A549 (cell line): ENCODE measurements around the gene EPN3. TPM values are rescaled to one million over a fixed set of nuclear protein-coding genes. Genes with fewer than 3 reads are reported as not detected.

Experiments used
- ATAC-seq, 2 experiments: fragments of 200-7000 bp in 1 of 2; fragments of >200 bp in 1 of 2; cut with Nextera tagmentation in 1 of 2; cut with Tn5 transposase in 1 of 2; 3 replicates each; pipeline versions ENCODE4 v1.8.0 to v1.9.1; 2018 to 2020; ENCODE audit warnings: mild to moderate bottlenecking in 1 of 2, moderate library complexity in 1 of 2
- CTCF ChIA-PET: fragments of 300-600 bp; sonication (Branson Sonifier 250); formaldehyde crosslinking; extraction: SDS; loops from one replicate; lab custom pipeline; 2021; ENCODE audit warnings: antibody characterized with exemption, inconsistent platforms; lab: Yijun Ruan, JAX
- POLR2A ChIA-PET: fragments of 350-600 bp; formaldehyde crosslinking; extraction: SDS; loops from one replicate; lab custom pipeline; 2021; ENCODE audit warnings: antibody characterized with exemption, inconsistent platforms; lab: Yijun Ruan, JAX
- DNase-seq, 2 experiments: peaks; one replicate each; pipeline versions ENCODE4 v3.0.0 to v3.0.0-alpha.2; 2011 to 2016; ENCODE audit warnings: low read depth in 1 of 2, low spot score in 1 of 2
- FAIRE-seq: peaks from 2 replicates; lab custom pipeline; 2011; peaks lifted over from hg19 to GRCh38; lab: Jason Lieb, UNC
- H3K27ac ChIP-seq, 2 experiments: fragments of >200 bp; sonication (Bioruptor Twin); formaldehyde crosslinking; 3 replicates each; pipeline ENCODE4 v1.5.1; 2016 to 2017
- H3K4me1 ChIP-seq: fragments of >200 bp; sonication (Bioruptor Twin); formaldehyde crosslinking; 3 replicates; pipeline ENCODE4 v1.6.1; 2016
- H3K4me2 ChIP-seq: fragments of >200 bp; sonication (Bioruptor Twin); formaldehyde crosslinking; 3 replicates; pipeline ENCODE4 v1.6.1; 2016
- H3K4me3 ChIP-seq: fragments of >200 bp; sonication (Bioruptor Twin); formaldehyde crosslinking; 3 replicates; pipeline ENCODE4 v1.5.1; 2016
- H3K9me3 ChIP-seq: fragments of >200 bp; sonication (Bioruptor Twin); formaldehyde crosslinking; 3 replicates; pipeline ENCODE4 v1.6.1; 2016
- BCL3 ChIP-seq: fragments of >200 bp; sonication (Bioruptor Twin); formaldehyde crosslinking; IDR thresholded peaks from 3 replicates; pipeline ENCODE4 v1.6.1; 2016
- BHLHE40 ChIP-seq: IDR thresholded peaks from 2 replicates; pipeline ENCODE4 v1.6.1; 2012; ENCODE audit warnings: low read depth, low read length, inconsistent platforms
- CBX2 ChIP-seq: fragments of 200-600 bp; sonication (generic); IDR thresholded peaks from 2 replicates; pipeline ENCODE4 v1.6.1; 2016; ENCODE audit warnings: low read depth, mild to moderate bottlenecking, borderline replicate concordance
- CHD4 ChIP-seq: fragments of 200-600 bp; sonication (generic); IDR thresholded peaks from 2 replicates; pipeline ENCODE4 v1.6.1; 2016; ENCODE audit warnings: antibody characterized with exemption, mild to moderate bottlenecking, borderline replicate concordance
- ESRRA ChIP-seq: fragments of 150-350 bp; IDR thresholded peaks from 2 replicates; pipeline ENCODE4 v1.6.1; 2014; ENCODE audit warnings: mild to moderate bottlenecking, low read length, borderline replicate concordance
- FOSB ChIP-seq: fragments of 250-450 bp; sonication (Bioruptor Pico); IDR thresholded peaks from 2 replicates; pipeline ENCODE4 v1.5.0; 2020; ENCODE audit warnings: mild to moderate bottlenecking, moderate library complexity
- FOSL2 ChIP-seq, 2 experiments: fragments of 450-650 bp in 1 of 2; fragments of >200 bp in 1 of 2; sonication (Bioruptor Twin) in 1 of 2; formaldehyde crosslinking; IDR thresholded peaks; 2 replicates each; pipeline versions ENCODE4 v1.5.0 to v1.6.1; 2016 to 2020; ENCODE audit warnings: mild to moderate bottlenecking in 1 of 2, moderate library complexity in 1 of 2
- FOXS1 ChIP-seq: fragments of 250-450 bp; sonication (Bioruptor Pico); IDR thresholded peaks from 2 replicates; pipeline ENCODE4 v1.5.0; 2020; ENCODE audit warnings: mild to moderate bottlenecking, moderate library complexity
- HDAC2 ChIP-seq: fragments of 200-600 bp; sonication (generic); IDR thresholded peaks from 2 replicates; pipeline ENCODE4 v1.6.1; 2016
- HES2 ChIP-seq: fragments of >200 bp; sonication (Bioruptor Twin); formaldehyde crosslinking; IDR thresholded peaks from 2 replicates; pipeline ENCODE4 v1.6.1; 2016
- JUNB ChIP-seq: fragments of >200 bp; sonication (Bioruptor Twin); formaldehyde crosslinking; IDR thresholded peaks from 2 replicates; pipeline ENCODE4 v1.6.1; 2016
- KDM1A ChIP-seq: fragments of 200-600 bp; sonication (generic); IDR thresholded peaks from 2 replicates; pipeline ENCODE4 v1.6.1; 2016; ENCODE audit warnings: low read depth, mild to moderate bottlenecking
- MAFK ChIP-seq: fragments of 450-650 bp; IDR thresholded peaks from 2 replicates; pipeline ENCODE4 v1.6.1; 2014; ENCODE audit not compliant: partially characterized antibody
- NPAS2 ChIP-seq: fragments of 250-450 bp; sonication (Bioruptor Pico); IDR thresholded peaks from 2 replicates; pipeline ENCODE4 v1.8.0; 2022; ENCODE audit warnings: mild to moderate bottlenecking, moderate library complexity, borderline replicate concordance
- POLR2A ChIP-seq: IDR thresholded peaks from 2 replicates; pipeline ENCODE4 v1.6.1; 2012; ENCODE audit warnings: mild to moderate bottlenecking, low read length
- RAD21 ChIP-seq, 2 experiments: fragments of >200 bp in 1 of 2; sonication (Bioruptor Twin) in 1 of 2; formaldehyde crosslinking in 1 of 2; IDR thresholded peaks in 1 of 2; conservative IDR thresholded peaks in 1 of 2; 2 replicates in 1 of 2; 3 replicates in 1 of 2; pipeline ENCODE4 v1.6.1; 2012 to 2018; ENCODE audit warnings: inconsistent platforms in 1 of 2
- SMC3 ChIP-seq: fragments of >200 bp; sonication (Bioruptor Twin); formaldehyde crosslinking; IDR thresholded peaks from 3 replicates; pipeline ENCODE4 v1.6.1; 2018; ENCODE audit warnings: inconsistent platforms
- ZFP36 ChIP-seq: fragments of 450-650 bp; IDR thresholded peaks from 2 replicates; pipeline ENCODE4 v1.6.1; 2014; ENCODE audit warnings: borderline replicate concordance; ENCODE audit not compliant: partially characterized antibody
- ZNF302 ChIP-seq: fragments of 250-450 bp; sonication (Bioruptor Pico); IDR thresholded peaks from 2 replicates; pipeline ENCODE4 v1.9.0; 2021; ENCODE audit warnings: inconsistent platforms, mild to moderate bottlenecking, moderate library complexity
- ZSCAN20 ChIP-seq: fragments of 250-450 bp; sonication (Bioruptor Pico); IDR thresholded peaks from 2 replicates; pipeline ENCODE4 v1.8.0; 2022; ENCODE audit warnings: mild to moderate bottlenecking, moderate library complexity
- WGBS: methylation state at CpG from one replicate; pipeline ENCODE4 v1.1.6; 2017; ENCODE audit errors: missing lambda C conversion rate; 5-methylcytosine and 5-hydroxymethylcytosine counted together
- polyA plus RNA-seq, 4 experiments: library from polyadenylated mRNA; depleted of rRNA in 3 of 4; stranded (reverse); fragments of >200 nt; fragmentation: RNase III in 1 of 4; extraction: RNeasy Plus Mini Kit Qiagen cat#74134 plus additional on column Dnase treatment in 1 of 4; gene quantifications; 2 replicates in 3 of 4; 3 replicates in 1 of 4; pipeline ENCODE4 v1.2.3, GENCODE V29; 2011 to 2017
- TF ChIP-seq, protein P1 (sequence below): fragments of >200 bp; sonication (Bioruptor Twin); formaldehyde crosslinking; IDR thresholded peaks from 3 replicates; pipeline ENCODE4 v1.5.1; 2016
- TF ChIP-seq, protein P2 (sequence below): fragments of 250-450 bp; sonication (Bioruptor Pico); IDR thresholded peaks from 2 replicates; pipeline ENCODE4 v1.5.0; 2020; ENCODE audit warnings: low read depth, mild to moderate bottlenecking, moderate library complexity

EPN3 gene
- polyA plus RNA-seq, 2 of the 4 experiments (the other 2 are of a cell fraction), result 0.13 to 0.18 TPM

GRCh38 chr17:50484386-50485155, 48.0 kb upstream of the EPN3 start:
- ATAC-seq (no peak), FAIRE-seq (no peak), DNase-seq (no peak)
- POLR2A ChIA-PET, result interaction anchor here (1.7 kb wide), 1 partner anchor 58 kb away, joined by 5 read pairs; no protein-coding TSS in a partner anchor
- no peak overlapping the region for H3K4me2 ChIP-seq
- H3K4me3 ChIP-seq, result no peak overlapping the region
- WGBS, result 92% methylated on average over 11 of the region's 11 CpGs
- no peak overlapping the region for H3K27ac ChIP-seq
- CTCF ChIA-PET, result interaction anchor here (0.6 to 5.0 kb wide), 21 partner anchors 9 to 368 kb away, joined by 3 to 119 read pairs (median 15); partner anchors contain the start of genes ACSF2, COL1A1 and EPN3
- H3K4me1 ChIP-seq, result peaks cover 30% of the 10 kb centered on the region
- no peaks in the 10 kb centered on the region for H3K9me3 ChIP-seq
- TF ChIP-seq KDM1A (no peak), ESRRA (no peak)

GRCh38 chr17:50487213-50488096, 45.1 kb upstream of the EPN3 start:
- FAIRE-seq (no peak), ATAC-seq (peak; percentile 14 to 16; a peak in 3 of 6 replicates), DNase-seq (no peak)
- Histone ChIP-seq H3K9me3 (no peaks in the 10 kb centered on the region), H3K27ac (no peak overlapping the region), H3K4me1 (peaks cover 13% of the 10 kb centered on the region), H3K4me3 (no peak overlapping the region), H3K4me2 (no peak overlapping the region)
- no peak for TF ChIP-seq BHLHE40
- no peak for TF ChIP-seq ZNF302 (CRISPR knock-in tag)
- no peak for TF ChIP-seq CBX2
- TF ChIP-seq ZSCAN20 (CRISPR knock-in tag), result no peak
- TF ChIP-seq BCL3, result no peak
- TF ChIP-seq, protein P1, sequence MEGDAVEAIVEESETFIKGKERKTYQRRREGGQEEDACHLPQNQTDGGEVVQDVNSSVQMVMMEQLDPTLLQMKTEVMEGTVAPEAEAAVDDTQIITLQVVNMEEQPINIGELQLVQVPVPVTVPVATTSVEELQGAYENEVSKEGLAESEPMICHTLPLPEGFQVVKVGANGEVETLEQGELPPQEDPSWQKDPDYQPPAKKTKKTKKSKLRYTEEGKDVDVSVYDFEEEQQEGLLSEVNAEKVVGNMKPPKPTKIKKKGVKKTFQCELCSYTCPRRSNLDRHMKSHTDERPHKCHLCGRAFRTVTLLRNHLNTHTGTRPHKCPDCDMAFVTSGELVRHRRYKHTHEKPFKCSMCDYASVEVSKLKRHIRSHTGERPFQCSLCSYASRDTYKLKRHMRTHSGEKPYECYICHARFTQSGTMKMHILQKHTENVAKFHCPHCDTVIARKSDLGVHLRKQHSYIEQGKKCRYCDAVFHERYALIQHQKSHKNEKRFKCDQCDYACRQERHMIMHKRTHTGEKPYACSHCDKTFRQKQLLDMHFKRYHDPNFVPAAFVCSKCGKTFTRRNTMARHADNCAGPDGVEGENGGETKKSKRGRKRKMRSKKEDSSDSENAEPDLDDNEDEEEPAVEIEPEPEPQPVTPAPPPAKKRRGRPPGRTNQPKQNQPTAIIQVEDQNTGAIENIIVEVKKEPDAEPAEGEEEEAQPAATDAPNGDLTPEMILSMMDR, result no peak
- no peak for TF ChIP-seq JUNB
- TF ChIP-seq MAFK, result no peak
- TF ChIP-seq FOSB, result no peak
- TF ChIP-seq, protein P2, sequence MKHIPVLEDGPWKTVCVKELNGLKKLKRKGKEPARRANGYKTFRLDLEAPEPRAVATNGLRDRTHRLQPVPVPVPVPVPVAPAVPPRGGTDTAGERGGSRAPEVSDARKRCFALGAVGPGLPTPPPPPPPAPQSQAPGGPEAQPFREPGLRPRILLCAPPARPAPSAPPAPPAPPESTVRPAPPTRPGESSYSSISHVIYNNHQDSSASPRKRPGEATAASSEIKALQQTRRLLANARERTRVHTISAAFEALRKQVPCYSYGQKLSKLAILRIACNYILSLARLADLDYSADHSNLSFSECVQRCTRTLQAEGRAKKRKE (CRISPR knock-in tag), result no peak
- TF ChIP-seq KDM1A, result no peak
- TF ChIP-seq HES2, result no peak
- TF ChIP-seq FOSL2 (IDR thresholded peaks at IDR 0.05), result no peak
- TF ChIP-seq FOSL2 (CRISPR knock-in tag; IDR thresholded peaks at IDR 0.05), result no peak
- 70% methylated on average over 14 of the region's 17 CpGs for WGBS
- POLR2A ChIA-PET, result interaction anchor here (0.9 to 1.6 kb wide), 2 partner anchors 8 to 16 kb away, joined by 4 read pairs; no protein-coding TSS in a partner anchor
- CTCF ChIA-PET, result interaction anchor here (0.9 to 4.1 kb wide), 12 partner anchors 8 to 355 kb away, joined by 3 to 35 read pairs (median 4); partner anchors contain the start of genes LRRC59 and RSAD1

- Histone ChIP-seq H3K4me3 (no peak overlapping the region), H3K27ac (no peak overlapping the region), H3K9me3 (no peaks in the 10 kb centered on the region), H3K4me2 (no peak overlapping the region), H3K4me1 (peaks cover 5% of the 10 kb centered on the region; the same call in 1 of the 3 replicates)
- ATAC-seq (no peak), DNase-seq (no peak), FAIRE-seq (no peak)
- ChIA-PET POLR2A (interaction anchor here (1.6 kb wide), 1 partner anchor 9 kb away, joined by 4 read pairs; no protein-coding TSS in a partner anchor), CTCF (interaction anchor here (0.5 to 4.1 kb wide), 8 partner anchors 9 to 298 kb away, joined by 3 to 35 read pairs (median 4); partner anchors contain the start of gene RSAD1)
- WGBS, result 86% methylated on average over 2 of the region's 2 CpGs
- TF ChIP-seq JUNB, result no peak
- no peak for TF ChIP-seq POLR2A
- TF ChIP-seq SMC3, result no peak
- no peak for TF ChIP-seq FOXS1 (CRISPR knock-in tag)
- TF ChIP-seq RAD21 (conservative IDR thresholded peaks at IDR 0.05 in 1 of 2, IDR thresholded peaks at IDR 0.05 in 1 of 2), result no peak
- no peak for TF ChIP-seq NPAS2 (CRISPR knock-in tag)
- no peak for TF ChIP-seq ZFP36
- no peak for TF ChIP-seq CHD4
- TF ChIP-seq HDAC2, result no peak
Measured at GRCh38 chr17:50488880-50489279, 43.7 kb upstream of the EPN3 start.
